ENCODE data around the gene CAPN11. TPM values are rescaled to one million over a fixed set of nuclear protein-coding genes. Genes with fewer than 3 reads are reported as not detected.
A peak's percentile ranks its signal among the peaks of the same experiment; 100 is the strongest.

CAPN11 gene
- total and polyA plus RNA-seq, 9 of the 15 experiments (the other 6 are each of a cell fraction or from before 2014, with no cell fraction given): 0.03 to 0.61 (median 0.17) TPM; not detected in 1

- TF ChIP-seq NFIX (CRISPR knock-in tag; IDR thresholded peaks at IDR 0.05; ENCODE audit: low read depth) (no peak), VEZF1 (CRISPR knock-in tag; IDR thresholded peaks at IDR 0.05) (0 out of 2 replicates have a peak, but pooled peaks have one; percentile 41), CEBPG (CRISPR knock-in tag; IDR thresholded peaks at IDR 0.05) (no peak), CEBPG (tag; conservative IDR thresholded peaks at IDR 0.05 in 1 of 2, IDR thresholded peaks at IDR 0.05 in 1 of 2) (peak in 1 of 2 experiments; percentile 19; a peak in 1 of 4 replicates), ZNF217 (CRISPR knock-in tag; IDR thresholded peaks at IDR 0.05) (0 out of 2 replicates have a peak, but pooled peaks have one; percentile 35), LEF1 (IDR thresholded peaks at IDR 0.05) (peak; percentile 45; the same call in 1 of the 2 replicates), ZNF253 (CRISPR knock-in tag; conservative IDR thresholded peaks at IDR 0.05) (no peak), ELK3 (CRISPR knock-in tag; IDR thresholded peaks at IDR 0.05) (no peak)
Measured at GRCh38 chr6:44203955-44204354, 45.3 kb downstream of the CAPN11 start (continued).

GRCh38 chr6:44207966-44208365 lies 49.3 kb downstream of the CAPN11 start:
- ATAC-seq (no peak), FAIRE-seq (no peak), DNase-seq (ENCODE audit: extremely low read depth in 1 of 4, low spot score in 3 of 4) (no peak)
- no peaks in the 10 kb centered on the region for H4K20me1 ChIP-seq (replicated peaks; ENCODE audit: control insufficient read depth, insufficient read depth, low read length)
- no peaks in the 10 kb centered on the region for H3K36me3 ChIP-seq (ENCODE audit: control insufficient read depth, insufficient read depth, low read length)
- no peaks in the 10 kb centered on the region for H3K79me2 ChIP-seq (ENCODE audit: control insufficient read depth, insufficient read depth, low read length)
- H3K9me3 ChIP-seq (replicated peaks; ENCODE audit: control insufficient read depth, insufficient read depth, low read depth, low read length): no peaks in the 10 kb centered on the region
- H3K4me2 ChIP-seq (ENCODE audit: insufficient read depth, low read length): no peak overlapping the region
- no peak overlapping the region for H3K27ac ChIP-seq (ENCODE audit: extremely low read depth, low read depth, low read length)
- TF ChIP-seq LARP7 (IDR thresholded peaks at IDR 0.05) (0 out of 2 replicates have a peak, but pooled peaks have one; percentile 18), ATF6 (CRISPR knock-in tag; IDR thresholded peaks at IDR 0.05) (no peak)
- no peaks in the 10 kb centered on the region for H3K27me3 ChIP-seq (ENCODE audit: control insufficient read depth in 2 of 2, insufficient read depth in 2 of 2, low read length in 2 of 2)
- ChIA-PET POLR2A (interaction anchor here (0.9 to 2.9 kb wide), 5 partner anchors 9 to 39 kb away, joined by 3 to 11 read pairs (median 4); partner anchors contain the start of genes HSP90AB1 and MYMX), CTCF (ENCODE audit: low intra/inter-chr PET ratio) (no interaction called here)
- WGBS (ENCODE audit: insufficient coverage, low coverage, missing lambda C conversion rate): 75% methylated on average over 6 of the region's 6 CpGs
- no peak overlapping the region for H3K4me3 ChIP-seq
- H3K4me1 ChIP-seq (replicated peaks in 1 of 2; ENCODE audit: control insufficient read depth in 2 of 2, insufficient read depth in 2 of 2, low read length in 2 of 2): peaks cover 10 to 26% of the 10 kb centered on the region in 2 experiments
- intact Hi-C loops (cut with micrococcal nuclease): no loop called here
- no peaks in the 10 kb centered on the region for H3K9me1 ChIP-seq (ENCODE audit: control insufficient read depth, insufficient read depth, low read length)
- H3K9ac ChIP-seq (ENCODE audit: insufficient read depth in 1 of 2, low read depth in 2 of 2, low read length in 2 of 2): no peak overlapping the region
- no peak overlapping the region for H2AFZ ChIP-seq (ENCODE audit: low read depth, low read length)
- no TSS peak for BruUV-seq (replicated peaks)
- in situ Hi-C loops (cut with MboI): no loop called here

Measured in K562 (cell line).